GM23248 (cell line): ENCODE results near the gene ABCG4. TPM values are rescaled to one million over a fixed set of nuclear protein-coding genes. Genes with fewer than 3 reads are reported as not detected.
A peak's percentile ranks its signal among the peaks of the same experiment; 100 is the strongest.
"Not testable (repeated sequence)": the region's sequence is repeated elsewhere in the genome, so short reads cannot be mapped to it uniquely, and the experiment has no call there.

Experiments
- DNase-seq: peaks from one replicate; pipeline ENCODE4 v3.0.0-alpha.2; 2015
- H2AFZ ChIP-seq: fragments of 200-600 bp; sonication (generic); 2 replicates; pipeline ENCODE4 v1.6.1; 2016; ENCODE audit warnings: antibody characterized with exemption
- H3F3A ChIP-seq: fragments of 200-600 bp; sonication (generic); 2 replicates; pipeline ENCODE4 v1.6.1; 2016; ENCODE audit warnings: mild to moderate bottlenecking, antibody characterized with exemption, mixed run types; ENCODE audit not compliant: insufficient read depth
- H3K27ac ChIP-seq: fragments of 200-600 bp; sonication (generic); 2 replicates; pipeline ENCODE4 v1.5.1; 2016; ENCODE audit warnings: mild to moderate bottlenecking
- H3K27me3 ChIP-seq: fragments of 200-600 bp; sonication (generic); replicated peaks from 2 replicates; pipeline ENCODE4 v1.6.1; 2016; ENCODE audit warnings: mild to moderate bottlenecking; ENCODE audit not compliant: insufficient read depth
- H3K36me3 ChIP-seq: fragments of 200-600 bp; sonication (generic); 2 replicates; pipeline ENCODE4 v1.6.1; 2016; ENCODE audit warnings: low read depth, mild to moderate bottlenecking
- H3K4me1 ChIP-seq: fragments of 200-600 bp; sonication (generic); 2 replicates; pipeline ENCODE4 v1.6.1; 2016; ENCODE audit warnings: mild to moderate bottlenecking; ENCODE audit not compliant: insufficient read depth
- H3K4me2 ChIP-seq: fragments of 200-600 bp; sonication (generic); one replicate; pipeline ENCODE4 v1.6.1; 2016; ENCODE audit warnings: mild to moderate bottlenecking; ENCODE audit not compliant: unreplicated experiment
- H3K4me3 ChIP-seq: fragments of 200-600 bp; sonication (generic); 2 replicates; pipeline ENCODE4 v1.5.1; 2016; ENCODE audit warnings: mild to moderate bottlenecking
- H3K79me2 ChIP-seq: fragments of 200-600 bp; sonication (generic); 2 replicates; pipeline ENCODE4 v1.6.1; 2016; ENCODE audit warnings: mild to moderate bottlenecking; ENCODE audit not compliant: insufficient read depth
- H3K9ac ChIP-seq: fragments of 200-600 bp; sonication (generic); 2 replicates; pipeline ENCODE4 v1.6.1; 2016; ENCODE audit warnings: mild to moderate bottlenecking
- H3K9me2 ChIP-seq: fragments of 200-600 bp; sonication (generic); 2 replicates; pipeline ENCODE4 v1.6.1; 2016; ENCODE audit warnings: mixed run types, mild to moderate bottlenecking, moderate library complexity; ENCODE audit not compliant: insufficient read depth
- H3K9me3 ChIP-seq: fragments of 200-600 bp; sonication (generic); one replicate; pipeline ENCODE4 v1.6.1; 2017; ENCODE audit warnings: low read depth
- H4K20me1 ChIP-seq: fragments of 200-600 bp; sonication (generic); 2 replicates; pipeline ENCODE4 v1.6.0; 2016; ENCODE audit not compliant: insufficient read depth
- EZH2 ChIP-seq: fragments of 200-600 bp; sonication (generic); IDR thresholded peaks from 2 replicates; pipeline ENCODE4 v1.6.1; 2018; ENCODE audit warnings: antibody characterized with exemption, mild to moderate bottlenecking; ENCODE audit not compliant: insufficient read depth, poor library complexity, severe bottlenecking
- EZH2phosphoT487 ChIP-seq: fragments of 200-600 bp; sonication (generic); IDR thresholded peaks from 2 replicates; pipeline ENCODE4 v1.6.1; 2018; ENCODE audit warnings: antibody characterized with exemption, moderate library complexity, mild to moderate bottlenecking, low read depth; ENCODE audit not compliant: insufficient read depth
- WGBS, 2 experiments: methylation state at CpG; one replicate each; pipeline ENCODE4 v1.1.6; 2015 to 2017; ENCODE audit warnings: low lambda C conversion rate in 2 of 2, low coverage in 1 of 2; ENCODE audit errors: missing lambda C conversion rate in 2 of 2; 5-methylcytosine and 5-hydroxymethylcytosine counted together
- in situ Hi-C: fragments of 300-500 bp; cut with MboI; formaldehyde crosslinking; loops from 2 replicates; pipeline ENCODE4 v1.15.0; 2020
- polyA plus RNA-seq: library from polyadenylated mRNA; unstranded; fragments of >200 nt; fragmentation: Nextera tagmentation; extraction: Ambion mirVana; gene quantifications from 2 replicates; pipeline ENCODE4 v1.2.1, GENCODE V29; 2016
- total RNA-seq: library from RNA; depleted of rRNA; stranded (reverse); fragments of >200 nt; shearing (Covaris generic); gene quantifications from 2 replicates; pipeline ENCODE4 v1.2.3, GENCODE V29; 2014

Gene ABCG4
- total and polyA plus RNA-seq, 2 experiments from 2014 or later, result 0.06 TPM; not detected in 1

DNA sequence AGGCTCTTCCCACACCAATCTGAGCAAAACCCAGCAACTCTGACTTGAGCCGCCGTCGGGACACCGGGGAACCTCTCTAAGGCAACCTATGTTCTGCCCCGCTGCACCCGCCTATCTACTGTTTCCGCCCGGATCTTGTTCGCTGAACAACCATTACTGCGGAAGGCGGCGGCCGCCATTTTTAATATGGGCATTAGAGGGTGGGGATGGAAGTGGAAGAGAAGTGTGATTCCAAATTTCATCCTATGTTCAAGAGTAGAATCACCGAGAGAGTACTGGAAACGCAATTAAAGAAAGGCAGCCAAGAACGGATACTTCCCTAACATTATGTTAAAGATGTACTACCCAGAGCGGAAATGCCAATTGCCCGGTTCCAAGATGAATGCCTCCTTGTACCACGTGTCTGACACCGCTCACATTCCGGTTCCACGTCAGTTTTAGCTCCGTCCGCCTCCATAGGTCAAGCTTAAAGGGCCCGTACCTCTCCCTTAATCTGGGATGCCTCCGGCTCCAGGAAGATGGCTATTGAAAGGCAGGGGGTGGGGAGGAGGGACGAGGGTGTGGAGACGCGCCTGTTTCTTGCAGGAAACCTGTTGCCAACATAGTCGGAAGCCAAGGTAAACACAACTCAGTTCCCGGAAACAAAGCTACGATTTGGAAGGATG lies 47.0 kb upstream of the ABCG4 start, which contains the start of gene DPAGT1:
TSS of gene DPAGT1 (minus strand) at position 95 of the 665 bp plus-strand sequence. CDS start 198 bp downstream, outside the sequence.
- Histone ChIP-seq H3K9me2 (no peaks in the 10 kb centered on the region), H3K9ac (peak within 1 kb of the TSS; percentile 89), H3F3A (peaks cover 21% of the 10 kb centered on the region), H2AFZ (peak within 1 kb of the TSS; percentile 89), H4K20me1 (no peaks in the 10 kb centered on the region), H3K36me3 (peaks cover 9% of the 10 kb centered on the region; the same call in 1 of the 2 replicates), H3K79me2 (peaks cover 44% of the 10 kb centered on the region), H3K4me2 (peak within 1 kb of the TSS; percentile 92), H3K27me3 (no peaks in the 10 kb centered on the region), H3K9me3 (no peaks in the 10 kb centered on the region), H3K4me1 (peaks cover 22% of the 10 kb centered on the region), H3K4me3 (peak within 1 kb of the TSS; percentile 84), H3K27ac (peak within 1 kb of the TSS; percentile 93)
- no peak for TF ChIP-seq EZH2phosphoT487
- peak; percentile 98 for DNase-seq
- WGBS, 2 experiments, result 1% methylated on average over 32 of the region's 32 CpGs
- in situ Hi-C loops, result no loop called here

DNA sequence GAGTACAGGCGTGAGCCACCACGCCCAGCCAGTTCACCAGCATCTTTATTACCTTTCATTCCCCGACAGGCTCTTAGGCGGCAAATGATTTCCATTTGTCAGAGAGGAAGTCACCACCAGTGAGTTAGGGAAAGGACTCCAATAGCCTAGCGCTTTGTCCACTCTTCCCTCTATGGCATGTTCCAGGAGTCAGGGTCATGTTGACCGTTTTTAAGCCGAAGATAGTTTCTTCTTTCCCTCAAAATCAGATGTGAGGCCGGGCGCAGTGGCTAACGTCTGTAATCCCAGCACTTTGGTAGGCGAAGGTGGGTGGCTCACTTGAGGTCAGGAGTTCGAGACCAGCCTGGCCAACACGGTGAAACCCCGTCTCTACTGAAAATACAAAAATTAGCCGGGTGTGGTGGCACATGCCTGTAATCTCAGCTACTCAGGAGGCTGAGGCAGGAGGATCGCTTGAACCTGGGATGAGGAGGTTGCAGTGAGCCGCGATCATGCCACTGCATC lies 45.6 kb upstream of the ABCG4 start:
- H3K27me3 ChIP-seq, H3K9me3 ChIP-seq, H3K36me3 ChIP-seq, in situ Hi-C loops, H3K9me2 ChIP-seq, DNase-seq, H4K20me1 ChIP-seq: not testable (repeated sequence)
- H3K4me2 ChIP-seq, result peak overlapping the region; percentile 92
- H3K9ac ChIP-seq, result peak overlapping the region; percentile 89
- H2AFZ ChIP-seq, result peak overlapping the region; percentile 89
- H3K4me3 ChIP-seq, result peak overlapping the region; percentile 84
- 79 to 82% methylated on average over 18 of the region's 18 CpGs for WGBS, 2 experiments
- peak overlapping the region; percentile 93 for H3K27ac ChIP-seq
- H3K4me1 ChIP-seq, result peaks cover 22% of the 10 kb centered on the region
- H3F3A ChIP-seq, result peaks cover 21% of the 10 kb centered on the region
- H3K79me2 ChIP-seq, result peaks cover 53% of the 10 kb centered on the region

DNA sequence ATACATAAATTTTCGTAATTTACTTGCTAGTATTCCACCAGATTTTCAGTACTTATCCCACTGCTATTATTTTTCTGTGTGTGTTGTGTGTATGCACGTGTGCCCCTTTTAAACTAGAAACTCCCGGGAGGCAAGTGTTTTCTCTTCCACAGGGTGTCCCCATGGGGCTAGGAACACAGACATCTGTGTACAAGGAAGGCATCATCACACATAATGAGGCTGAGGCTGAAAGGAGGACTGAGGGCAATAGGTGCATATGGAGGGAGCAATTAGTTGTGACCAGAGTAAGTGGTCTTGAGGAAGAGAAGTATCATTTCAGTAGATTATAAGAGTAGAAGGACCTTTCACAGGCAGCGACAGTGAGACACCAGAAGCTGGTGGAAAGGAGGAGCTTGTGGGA lies 45.1 kb upstream of the ABCG4 start:
- peaks cover 28% of the 10 kb centered on the region for H3K4me1 ChIP-seq
- H3K4me2 ChIP-seq, result no peak overlapping the region
- in situ Hi-C loops, result no loop called here
- no peak overlapping the region for H3K4me3 ChIP-seq
- whole genome bisulfite sequencing, 2 experiments, result 51 to 52% methylated on average over 4 of the region's 4 CpGs
- no peaks in the 10 kb centered on the region for H3K9me3 ChIP-seq
- H3K9ac ChIP-seq, result no peak overlapping the region
- no peaks in the 10 kb centered on the region for H3K36me3 ChIP-seq
- H3K9me2 ChIP-seq, result no peaks in the 10 kb centered on the region
- H4K20me1 ChIP-seq, result no peaks in the 10 kb centered on the region
- H2AFZ ChIP-seq, result no peak overlapping the region; the same call in 1 of the 2 replicates
- no peak for TF ChIP-seq EZH2phosphoT487
- no peak for TF ChIP-seq EZH2
- H3K79me2 ChIP-seq, result peaks cover 53% of the 10 kb centered on the region
- no peak overlapping the region for H3K27ac ChIP-seq
- no peaks in the 10 kb centered on the region for H3K27me3 ChIP-seq
- H3F3A ChIP-seq, result peaks cover 21% of the 10 kb centered on the region
- no peak for DNase-seq

DNA sequence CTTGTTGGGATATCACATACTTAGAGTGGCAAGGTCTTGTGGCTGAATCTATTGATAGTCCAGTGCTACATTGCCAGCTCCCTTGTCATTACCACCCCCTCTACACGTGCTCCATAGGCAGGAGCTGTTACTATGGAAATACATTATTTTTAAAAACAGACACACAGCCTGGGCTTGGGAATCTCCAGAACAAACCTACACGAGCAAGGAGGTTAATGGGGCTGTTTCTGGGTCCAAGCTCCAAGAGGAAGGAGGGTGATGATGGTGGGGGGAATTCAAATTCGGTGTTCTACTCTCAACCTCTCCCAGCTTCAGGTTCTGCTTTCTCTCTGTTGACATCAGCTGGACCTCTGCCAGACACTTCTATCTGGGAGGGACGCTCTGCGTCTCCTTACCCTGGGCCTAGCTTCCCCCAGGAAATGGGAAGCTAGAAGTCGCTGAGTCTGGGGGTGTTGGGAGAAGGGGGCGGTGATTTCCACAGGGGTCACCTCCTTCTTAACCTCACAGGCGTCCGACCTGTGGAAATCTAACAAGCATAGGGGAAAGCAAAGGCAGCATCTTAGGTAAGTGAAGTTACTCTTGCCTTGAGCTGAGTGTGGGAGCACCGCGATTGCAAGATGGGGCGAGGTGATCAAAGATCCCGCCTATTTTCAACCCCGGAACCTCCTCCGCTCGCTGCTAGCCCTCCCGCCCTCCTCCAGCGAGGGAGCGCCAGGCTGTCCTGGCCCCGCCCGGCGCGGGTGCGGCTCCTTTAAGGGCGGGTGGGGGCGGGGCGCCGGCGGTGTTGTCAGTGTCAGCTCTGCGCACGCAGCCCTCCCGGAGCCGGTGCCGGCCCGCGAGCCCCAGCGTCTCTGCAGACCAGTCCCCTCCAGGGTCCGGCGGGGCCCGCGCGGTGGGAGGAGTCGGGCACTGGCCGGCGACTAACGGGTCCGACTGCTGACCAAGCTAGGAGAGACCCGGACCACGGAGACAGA lies 42.0 kb upstream of the ABCG4 start, which contains the start of gene C2CD2L:
TSS of gene C2CD2L (plus strand) at position 781 of the 974 bp plus-strand sequence. CDS start 398 bp downstream, outside the sequence.
- no peaks in the 10 kb centered on the region for H3K9me3 ChIP-seq
- no peak for TF ChIP-seq EZH2phosphoT487
- no peak for TF ChIP-seq EZH2
- H3K27ac ChIP-seq, result peak within 1 kb of the TSS; percentile 75
- DNase-seq, result peak; percentile 98
- H3K9me2 ChIP-seq, result no peaks in the 10 kb centered on the region
- H3K4me2 ChIP-seq, result peak within 1 kb of the TSS; percentile 84
- peak within 1 kb of the TSS; percentile 96 for H2AFZ ChIP-seq
- no peaks in the 10 kb centered on the region for H3K27me3 ChIP-seq
- H3K9ac ChIP-seq, result peak within 1 kb of the TSS; percentile 90
- WGBS, 2 experiments, result 1 to 2% methylated on average over 17 to 49 of the region's 49 CpGs
- in situ Hi-C loops, result no loop called here
- H3K4me1 ChIP-seq, result peaks cover 24% of the 10 kb centered on the region
- peaks cover 44% of the 10 kb centered on the region for H3K79me2 ChIP-seq
- peak within 1 kb of the TSS; percentile 94 for H3K4me3 ChIP-seq
- H4K20me1 ChIP-seq, result no peaks in the 10 kb centered on the region
- H3K36me3 ChIP-seq, result no peaks in the 10 kb centered on the region
- H3F3A ChIP-seq, result peaks cover 16% of the 10 kb centered on the region; the same call in 1 of the 2 replicates
